Measurements from ENCODE around the gene TTLL7.

DNA sequence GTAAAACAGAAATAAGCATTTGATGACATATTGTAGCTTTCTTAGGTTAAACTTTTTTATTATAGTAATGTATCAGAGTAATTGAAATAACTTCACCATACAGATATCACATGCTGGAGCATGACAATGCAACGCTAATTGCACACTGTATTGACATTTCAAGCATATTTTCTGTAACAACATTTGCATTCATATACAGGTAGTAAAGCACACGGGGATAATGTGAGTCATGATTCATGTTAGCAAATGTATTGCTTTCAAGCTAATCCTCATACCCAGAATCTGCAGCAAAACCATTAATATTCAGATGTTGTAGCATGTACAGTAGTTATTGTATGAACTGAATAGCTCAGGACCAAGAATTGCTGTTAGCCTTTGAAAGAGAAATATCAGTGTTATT lies 133.9 kb downstream of the TTLL7 start:
- TF ChIP-seq, protein P1, sequence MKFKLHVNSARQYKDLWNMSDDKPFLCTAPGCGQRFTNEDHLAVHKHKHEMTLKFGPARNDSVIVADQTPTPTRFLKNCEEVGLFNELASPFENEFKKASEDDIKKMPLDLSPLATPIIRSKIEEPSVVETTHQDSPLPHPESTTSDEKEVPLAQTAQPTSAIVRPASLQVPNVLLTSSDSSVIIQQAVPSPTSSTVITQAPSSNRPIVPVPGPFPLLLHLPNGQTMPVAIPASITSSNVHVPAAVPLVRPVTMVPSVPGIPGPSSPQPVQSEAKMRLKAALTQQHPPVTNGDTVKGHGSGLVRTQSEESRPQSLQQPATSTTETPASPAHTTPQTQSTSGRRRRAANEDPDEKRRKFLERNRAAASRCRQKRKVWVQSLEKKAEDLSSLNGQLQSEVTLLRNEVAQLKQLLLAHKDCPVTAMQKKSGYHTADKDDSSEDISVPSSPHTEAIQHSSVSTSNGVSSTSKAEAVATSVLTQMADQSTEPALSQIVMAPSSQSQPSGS (CRISPR knock-in tag; IDR thresholded peaks at IDR 0.05): no peak
- TF ChIP-seq TBP (optimal IDR thresholded peaks at IDR 0.05; ENCODE audit: low read depth, low read length) (no peak), EGR1 (conservative IDR thresholded peaks at IDR 0.05) (no peak), HMGXB4 (CRISPR knock-in tag; IDR thresholded peaks at IDR 0.05) (no peak), EZH2 (IDR thresholded peaks at IDR 0.05; ENCODE audit: borderline replicate concordance, low read depth, low read length) (no peak), JUND (IDR thresholded peaks at IDR 0.05; ENCODE audit: borderline replicate concordance, low read depth, low read length) (no peak), JUND (tag; IDR thresholded peaks at IDR 0.05; ENCODE audit: borderline replicate concordance, low read depth, low read length) (no peak), MEF2D (tag; conservative IDR thresholded peaks at IDR 0.05; ENCODE audit: low read depth) (no peak), HNRNPL (IDR thresholded peaks at IDR 0.05; ENCODE audit: low read depth, low read length) (no peak), RBM22 (IDR thresholded peaks at IDR 0.05; ENCODE audit: low read depth, low read length, poor library complexity, severe bottlenecking) (no peak), ATF1 (CRISPR knock-in tag; IDR thresholded peaks at IDR 0.05) (no peak), ATF1 (tag; IDR thresholded peaks at IDR 0.05) (no peak), CBFA2T2 (conservative IDR thresholded peaks at IDR 0.05) (no peak), COPS2 (conservative IDR thresholded peaks at IDR 0.05) (no peak)
- TF ChIP-seq, protein P2, sequence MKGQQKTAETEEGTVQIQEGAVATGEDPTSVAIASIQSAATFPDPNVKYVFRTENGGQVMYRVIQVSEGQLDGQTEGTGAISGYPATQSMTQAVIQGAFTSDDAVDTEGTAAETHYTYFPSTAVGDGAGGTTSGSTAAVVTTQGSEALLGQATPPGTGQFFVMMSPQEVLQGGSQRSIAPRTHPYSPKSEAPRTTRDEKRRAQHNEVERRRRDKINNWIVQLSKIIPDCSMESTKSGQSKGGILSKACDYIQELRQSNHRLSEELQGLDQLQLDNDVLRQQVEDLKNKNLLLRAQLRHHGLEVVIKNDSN (CRISPR knock-in tag; IDR thresholded peaks at IDR 0.05): no peak
